SKM-1 (cell line): ENCODE measurements around the gene DIPK1A.

ENCODE experiments used
- DNase-seq: peaks from one replicate; lab custom pipeline; 2025; ENCODE audit not compliant: unreplicated experiment; lab: John Stamatoyannopoulos, UW

The DIPK1A gene

GRCh38 chr1:92805216-92805615, 156.0 kb downstream of the DIPK1A start:
- no peak for DNase-seq

GRCh38 chr1:92804721-92805201, 156.5 kb downstream of the DIPK1A start:
- DNase-seq = no peak

GRCh38 chr1:92803140-92803887, 157.9 kb downstream of the DIPK1A start:
- no peak for DNase-seq

GRCh38 chr1:92797961-92798360, 163.3 kb downstream of the DIPK1A start:
- no peak for DNase-seq

GRCh38 chr1:92797297-92797696, 164.0 kb downstream of the DIPK1A start:
- no peak for DNase-seq

- no peak for DNase-seq
These were observed 166.1 kb downstream of the DIPK1A start for GRCh38 chr1:92795166-92795565.

- DNase-seq = no peak
These were observed 168.9 kb downstream of the DIPK1A start for GRCh38 chr1:92792340-92792782.
